Glutamatergic neuron (in vitro differentiated cells): ENCODE data around the gene CHST4. TPM values are rescaled to one million over a fixed set of nuclear protein-coding genes. Genes with fewer than 3 reads are reported as not detected.

Experiments
- DNase-seq: peaks from one replicate; pipeline ENCODE4 v3.0.0; 2022
- H3K27ac Mint-ChIP-seq: one replicate; pipeline ENCODE4 v1.8.0; 2020; ENCODE audit warnings: mild to moderate bottlenecking, mixed read lengths, inconsistent platforms; ENCODE audit not compliant: unreplicated experiment
- H3K27me3 Mint-ChIP-seq: one replicate; pipeline ENCODE4 v1.8.0; 2020; ENCODE audit warnings: mild to moderate bottlenecking, moderate library complexity, mixed read lengths, inconsistent platforms; ENCODE audit not compliant: unreplicated experiment
- H3K36me3 Mint-ChIP-seq: one replicate; pipeline ENCODE4 v1.8.0; 2020; ENCODE audit warnings: mild to moderate bottlenecking, mixed read lengths, inconsistent platforms; ENCODE audit not compliant: unreplicated experiment
- H3K4me1 Mint-ChIP-seq: one replicate; pipeline ENCODE4 v1.8.0; 2020; ENCODE audit warnings: mild to moderate bottlenecking, low read depth, mixed read lengths, inconsistent platforms; ENCODE audit not compliant: unreplicated experiment
- H3K4me3 Mint-ChIP-seq: one replicate; pipeline ENCODE4 v1.8.0; 2020; ENCODE audit warnings: mild to moderate bottlenecking, mixed read lengths, inconsistent platforms; ENCODE audit not compliant: unreplicated experiment
- H3K9me3 Mint-ChIP-seq: one replicate; pipeline ENCODE4 v1.8.0; 2020; ENCODE audit warnings: mild to moderate bottlenecking, moderate library complexity, mixed read lengths, inconsistent platforms; ENCODE audit not compliant: unreplicated experiment
- CTCF ChIP-seq: fragments of 200-600 bp; sonication (generic); IDR thresholded peaks from one replicate; pipeline ENCODE4 v1.5.0; 2021; ENCODE audit not compliant: partially characterized antibody, unreplicated experiment
- total RNA-seq: library from RNA; stranded (reverse); fragmentation: NEBNext Ultra II Directional; extraction: Animal tissue kit (Norgen Biotek cat#: 25700); gene quantifications from one replicate; pipeline ENCODE4 v1.2.1, GENCODE V29; 2021; ENCODE audit not compliant: unreplicated experiment

CHST4 gene
- total RNA-seq, 1 donor from 2014 or later, result not detected

DNA sequence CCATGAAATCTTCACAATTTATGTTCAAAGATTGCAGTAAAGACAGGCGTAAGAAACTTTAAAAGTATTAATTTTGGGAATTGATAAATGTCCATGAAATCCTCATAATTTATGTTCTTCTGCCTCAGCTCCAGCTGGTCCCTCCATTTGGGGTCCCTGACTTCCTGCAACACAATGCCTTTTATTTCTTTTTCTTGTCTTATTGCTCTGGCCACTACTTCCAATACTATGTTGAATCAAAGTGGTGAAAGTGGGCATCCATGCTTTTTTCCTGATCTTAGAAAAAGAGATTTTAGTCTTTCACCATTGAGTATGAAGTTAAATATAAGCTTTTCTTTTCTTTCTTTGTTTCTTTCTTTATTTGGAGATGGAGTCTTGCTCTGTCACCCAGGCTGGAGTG, 36.3 kb downstream of the CHST4 start:
- Mint-ChIP-seq H3K9me3 (peaks cover 3% of the 10 kb centered on the region), H3K4me3 (no peak overlapping the region), H3K4me1 (peaks cover 7% of the 10 kb centered on the region), H3K27ac (no peak overlapping the region), H3K27me3 (peaks cover 2% of the 10 kb centered on the region), H3K36me3 (no peaks in the 10 kb centered on the region)
- TF ChIP-seq CTCF, result no peak
- no peak for DNase-seq

GRCh38 chr16:71564335-71564967, 38.2 kb downstream of the CHST4 start:
- Mint-ChIP-seq H3K36me3 (no peaks in the 10 kb centered on the region), H3K27me3 (peaks cover 2% of the 10 kb centered on the region), H3K27ac (no peak overlapping the region), H3K4me3 (peak overlapping the region; percentile 91), H3K9me3 (peaks cover 3% of the 10 kb centered on the region), H3K4me1 (peaks cover 7% of the 10 kb centered on the region)
- TF ChIP-seq CTCF, result no peak
- no peak for DNase-seq

DNA sequence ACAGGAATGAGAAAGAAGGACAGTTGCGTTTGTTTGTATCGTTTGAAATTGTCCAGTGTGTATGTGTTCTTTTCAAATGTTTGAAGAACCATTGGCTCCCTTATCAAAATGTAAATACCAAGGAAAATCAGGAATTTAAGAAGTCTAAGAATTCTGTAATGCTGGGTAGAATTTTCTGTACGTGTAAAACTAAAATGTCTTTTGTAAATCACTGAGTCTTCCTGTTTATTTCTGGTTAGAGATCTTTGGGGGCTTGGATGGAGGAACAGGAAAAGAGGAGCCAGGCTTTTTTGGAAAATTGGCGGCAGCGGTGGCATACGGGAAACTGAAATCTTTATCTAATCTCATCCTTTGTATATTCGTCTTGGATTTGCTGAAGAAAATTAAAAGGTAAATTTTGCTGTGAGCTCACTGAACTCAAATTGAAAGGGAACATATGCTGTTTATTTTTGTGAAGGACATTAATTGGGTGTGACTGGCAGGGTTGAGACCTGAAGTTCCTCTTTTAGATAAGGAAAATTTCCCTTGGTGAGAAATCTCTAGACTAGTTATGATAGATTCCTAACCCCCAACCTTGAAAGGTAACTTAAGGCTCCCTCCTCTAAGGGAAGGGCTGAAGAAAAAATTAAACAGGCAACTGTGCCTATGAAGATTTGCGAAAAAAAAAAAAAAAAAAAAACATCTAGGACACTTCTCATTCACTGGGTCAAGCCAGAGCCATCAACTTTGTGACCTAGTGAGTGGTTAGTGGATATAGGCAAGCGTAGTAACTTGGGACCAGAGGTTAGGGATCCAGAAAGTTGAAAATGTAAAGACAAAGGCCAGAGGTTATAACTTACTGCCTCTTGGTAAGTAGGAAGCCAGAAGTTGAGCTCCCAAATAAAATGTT, 39.8 kb downstream of the CHST4 start:
- Mint-ChIP-seq H3K4me3 (peak overlapping the region; percentile 91), H3K27ac (peak overlapping the region; percentile 2), H3K4me1 (peaks cover 7% of the 10 kb centered on the region), H3K27me3 (peaks cover 2% of the 10 kb centered on the region), H3K36me3 (no peaks in the 10 kb centered on the region), H3K9me3 (peaks cover 3% of the 10 kb centered on the region)
- no peak for TF ChIP-seq CTCF
- DNase-seq, result no peak

GRCh38 chr16:71567931-71568330, 41.7 kb downstream of the CHST4 start:
- TF ChIP-seq CTCF, result no peak
- no peak overlapping the region for H3K27ac Mint-ChIP-seq
- no peak for DNase-seq
- no peak overlapping the region for H3K4me3 Mint-ChIP-seq
- H3K27me3 Mint-ChIP-seq, result no peaks in the 10 kb centered on the region
- H3K36me3 Mint-ChIP-seq, result no peaks in the 10 kb centered on the region
- peaks cover 7% of the 10 kb centered on the region for H3K4me1 Mint-ChIP-seq
- H3K9me3 Mint-ChIP-seq, result no peaks in the 10 kb centered on the region

GRCh38 chr16:71568551-71568950, 42.3 kb downstream of the CHST4 start:
- Mint-ChIP-seq H3K27me3 (no peaks in the 10 kb centered on the region), H3K27ac (no peak overlapping the region), H3K36me3 (no peaks in the 10 kb centered on the region), H3K9me3 (no peaks in the 10 kb centered on the region), H3K4me1 (peaks cover 7% of the 10 kb centered on the region), H3K4me3 (no peak overlapping the region)
- TF ChIP-seq CTCF, result no peak
- DNase-seq, result no peak
